Pancreas (tissue), 10 donors: ENCODE measurements around the gene OSBPL5. TPM values are rescaled to one million over a fixed set of nuclear protein-coding genes. Genes with fewer than 3 reads are reported as not detected.

ENCODE experiments used
- ATAC-seq, 4 donors: fragments of 200-7000 bp; cut with Tn5 transposase; one replicate each; pipeline versions ENCODE4 v1.8.0 to v1.9.1; 2020; ENCODE audit warnings: mild to moderate bottlenecking in 4 of 4, moderate library complexity in 4 of 4
- DNase-seq, 6 donors: peaks; one replicate each; pipeline ENCODE4 v3.0.0-alpha.2; 2020
- FAIRE-seq: peaks from 2 replicates; lab custom pipeline; 2012; peaks lifted over from hg19 to GRCh38; lab: Jason Lieb, UNC
- H3K27ac ChIP-seq, 4 donors: fragments of 200-600 bp; sonication (generic); 1 replicate in 3 of 4; 2 replicates in 1 of 4; pipeline versions ENCODE4 v1.5.0 to v1.8.0; 2020
- H3K27me3 ChIP-seq, 4 donors: fragments of 200-600 bp; one replicate each; pipeline ENCODE4 v1.8.0; 2021
- H3K36me3 ChIP-seq, 3 donors: fragments of 200-600 bp; sonication (generic) in 1 of 3; one replicate each; pipeline versions ENCODE4 v1.5.0 to v1.8.0; 2020 to 2021
- H3K4me1 ChIP-seq, 3 donors: fragments of 200-600 bp; one replicate each; pipeline ENCODE4 v1.8.0; 2021
- H3K4me3 ChIP-seq, 4 donors: fragments of 200-600 bp; sonication (generic) in 2 of 4; one replicate each; pipeline versions ENCODE4 v1.5.0 to v1.8.0; 2020 to 2021
- H3K9me3 ChIP-seq, 4 donors: fragments of 200-600 bp; one replicate each; pipeline ENCODE4 v1.8.0; 2021
- CTCF ChIP-seq, 4 donors: fragments of 200-600 bp; sonication (generic) in 3 of 4; IDR thresholded peaks; one replicate each; pipeline versions ENCODE4 v1.5.0 to v1.8.0; 2021; ENCODE audit warnings: antibody characterized with exemption in 4 of 4
- WGBS, 2 donors: extraction: QIAGEN DNeasy Blood & Tissue Kit; methylation state at CpG; one replicate each; pipeline ENCODE4 v1.1.7; 2013; 5-methylcytosine and 5-hydroxymethylcytosine counted together
- intact Hi-C, 3 donors: fragments of 100-400 bp; cut with DNase I; formaldehyde crosslinking; loops; one replicate each; pipeline versions ENCODE4 v1.11.1 to v1.14.2; 2022
- polyA plus RNA-seq, 2 donors: library from polyadenylated mRNA; stranded (reverse); fragments of 200-250 nt; gene quantifications; one replicate each; pipeline ENCODE4 v1.2.3, GENCODE V29; 2013
- total RNA-seq, 6 donors: library from RNA; stranded (reverse); fragmentation: NEBNext Ultra II Directional in 4 of 6; extraction: Animal tissue kit (Norgen Biotek cat#: 25700) in 4 of 6; gene quantifications; one replicate each; pipeline versions ENCODE4 v1.2.1 to v1.2.4, GENCODE V29; 2021 to 2023
- donor health status: healthy with polysubstance abuse.
- donor health status: DM: no; HTN: no; CAD: no; lungs with moderate emphysema.
- donor health status: DM: no; HTN: no; CAD: no.
- donor health status: control.
- donor health status: control.
- donor health status: Bipolar disorder and iron deficiency.
- donor health status: DM: yes; HTN: yes; CAD: no.
- donor health status: DM: no; HTN: no; CAD: no.
- donor health status: DM: no; HTN: no; CAD: no.
- donor health status: DM: yes; HTN: yes; CAD: no.

The OSBPL5 gene
- total and polyA plus RNA-seq, 8 donors, result 9.8 to 16.7 (median 11.8) TPM

DNA sequence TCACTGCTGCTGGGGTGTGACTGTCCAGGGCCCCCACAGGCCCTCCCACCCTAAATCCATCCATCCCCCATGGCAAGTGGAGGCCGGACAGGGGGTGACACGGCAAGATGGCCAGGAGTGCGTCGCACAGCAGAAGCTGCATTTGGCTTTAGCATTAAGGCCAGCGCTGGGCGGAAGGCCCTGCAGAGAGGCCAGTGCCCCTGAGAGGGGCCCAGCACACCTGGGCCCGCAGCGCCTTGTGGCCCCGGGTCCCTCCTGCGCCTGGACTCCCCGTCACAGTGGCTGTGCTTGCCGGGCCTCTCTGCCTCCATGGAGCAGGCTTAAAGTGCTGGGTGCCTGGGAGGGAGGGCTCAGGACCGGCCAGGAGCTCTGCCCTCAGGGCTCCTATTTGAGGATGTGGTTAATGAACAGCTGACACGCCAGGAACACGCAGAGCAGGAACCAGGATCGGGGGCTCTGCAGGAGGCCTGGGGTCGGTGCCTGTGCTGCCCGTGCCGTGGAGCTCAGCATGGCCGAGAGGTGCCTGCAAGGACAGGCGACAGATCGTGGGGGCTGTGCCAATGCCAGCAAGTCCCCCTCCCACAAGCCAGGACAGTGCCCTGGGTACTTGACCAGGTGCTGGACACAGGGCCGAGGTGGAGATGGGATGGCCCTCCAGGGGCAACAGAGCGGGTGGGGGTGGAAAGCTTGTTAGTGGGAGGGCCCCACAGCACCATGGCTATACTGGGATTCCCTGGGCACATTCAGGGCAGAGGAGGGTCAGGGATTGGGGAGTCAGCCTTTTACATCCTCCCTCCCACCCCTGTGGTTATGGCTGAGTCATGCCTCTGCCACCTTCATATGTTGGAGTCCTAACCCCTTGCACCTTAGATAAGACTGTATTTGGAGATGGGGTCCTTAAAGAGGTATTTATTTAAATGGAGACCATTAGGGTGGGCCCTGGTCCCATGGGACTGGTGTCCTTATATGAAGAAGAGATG is 77.0 kb downstream of the OSBPL5 start:
- FAIRE-seq (no peak), ATAC-seq (no peak), DNase-seq (no peak)
- 81 to 82% methylated on average over 22 to 24 of the region's 24 CpGs for WGBS, 2 donors
- Histone ChIP-seq H3K4me1 (no peaks in the 10 kb centered on the region), H3K9me3 (no peaks in the 10 kb centered on the region), H3K4me3 (no peak overlapping the region), H3K27me3 (no peaks in the 10 kb centered on the region), H3K36me3 (no peaks in the 10 kb centered on the region), H3K27ac (no peak overlapping the region)
- intact Hi-C loops, result loop anchor here in 1 of 3 donors (5.0 to 10.0 kb wide), 2 partner anchors 41 to 57 kb away; no protein-coding TSS in a partner anchor
- TF ChIP-seq CTCF (IDR thresholded peaks at IDR 0.05), result no peak

DNA sequence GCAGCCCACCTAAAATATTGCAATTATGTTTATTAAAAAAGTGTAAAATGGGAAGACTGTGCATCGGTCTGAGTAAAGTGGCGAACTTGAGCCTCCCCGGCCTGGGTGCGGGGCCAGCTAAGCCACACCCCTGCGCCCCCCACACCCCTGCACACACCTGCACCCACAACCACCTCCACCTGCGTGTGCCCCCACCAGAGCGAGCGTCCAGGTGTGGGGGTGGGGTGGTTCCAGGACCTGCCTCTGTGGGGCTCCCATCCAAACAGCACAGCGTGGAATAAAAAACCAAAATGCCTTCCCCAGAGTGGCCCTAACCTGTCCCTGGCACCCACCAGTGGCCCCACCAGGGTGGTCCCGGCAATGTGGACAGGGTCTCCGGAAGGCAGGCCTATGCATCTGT is 77.7 kb downstream of the OSBPL5 start:
- DNase-seq, result no peak

DNA sequence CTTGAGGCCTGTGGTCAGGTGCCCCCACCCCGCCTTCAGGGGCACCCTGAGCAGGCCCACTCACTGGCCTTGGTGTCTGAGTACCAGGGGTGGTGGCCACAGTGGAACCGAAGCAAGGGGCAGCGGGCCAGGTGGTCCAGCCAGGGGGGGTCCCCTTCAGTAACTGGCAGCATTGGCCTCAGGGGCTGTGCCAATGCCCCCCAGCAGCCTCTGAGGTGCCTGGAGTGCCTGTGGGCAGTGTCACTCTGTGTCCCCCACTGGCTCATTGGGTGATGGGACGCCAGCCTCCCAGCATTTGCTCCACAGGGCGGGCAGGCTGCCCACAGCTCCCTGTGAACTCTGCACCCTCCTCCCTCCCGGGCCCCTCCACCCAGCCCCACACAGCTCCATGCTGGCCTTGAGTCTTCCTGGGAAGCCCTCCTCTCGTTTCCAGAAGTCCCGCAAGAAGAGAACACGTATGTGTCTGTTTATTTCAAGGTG is 78.4 kb downstream of the OSBPL5 start:
- no peaks in the 10 kb centered on the region for H3K27me3 ChIP-seq
- no peaks in the 10 kb centered on the region for H3K36me3 ChIP-seq
- ATAC-seq (no peak), DNase-seq (no peak), FAIRE-seq (no peak)
- H3K4me3 ChIP-seq, result no peak overlapping the region
- TF ChIP-seq CTCF (IDR thresholded peaks at IDR 0.05), result no peak
- no peaks in the 10 kb centered on the region for H3K4me1 ChIP-seq
- intact Hi-C loops, result loop anchor here in 1 of 3 donors (5.0 to 10.0 kb wide), 2 partner anchors 39 to 58 kb away; no protein-coding TSS in a partner anchor
- H3K27ac ChIP-seq, result no peak overlapping the region
- no peaks in the 10 kb centered on the region for H3K9me3 ChIP-seq
- 60 to 68% methylated on average over 9 of the region's 9 CpGs for WGBS, 2 donors

More for the DNA sequence above, 77.7 kb downstream of the OSBPL5 start:
- Histone ChIP-seq H3K9me3 (no peaks in the 10 kb centered on the region), H3K27ac (no peak overlapping the region), H3K4me3 (no peak overlapping the region), H3K27me3 (no peaks in the 10 kb centered on the region), H3K4me1 (no peaks in the 10 kb centered on the region), H3K36me3 (no peaks in the 10 kb centered on the region)
- 92 to 93% methylated on average over 10 to 11 of the region's 11 CpGs for WGBS, 2 donors
- ATAC-seq (no peak), FAIRE-seq (no peak)
- intact Hi-C loops, result loop anchor here in 1 of 3 donors (5.0 to 10.0 kb wide), 2 partner anchors 40 to 57 kb away; no protein-coding TSS in a partner anchor
- no peak for TF ChIP-seq CTCF (IDR thresholded peaks at IDR 0.05)

DNA sequence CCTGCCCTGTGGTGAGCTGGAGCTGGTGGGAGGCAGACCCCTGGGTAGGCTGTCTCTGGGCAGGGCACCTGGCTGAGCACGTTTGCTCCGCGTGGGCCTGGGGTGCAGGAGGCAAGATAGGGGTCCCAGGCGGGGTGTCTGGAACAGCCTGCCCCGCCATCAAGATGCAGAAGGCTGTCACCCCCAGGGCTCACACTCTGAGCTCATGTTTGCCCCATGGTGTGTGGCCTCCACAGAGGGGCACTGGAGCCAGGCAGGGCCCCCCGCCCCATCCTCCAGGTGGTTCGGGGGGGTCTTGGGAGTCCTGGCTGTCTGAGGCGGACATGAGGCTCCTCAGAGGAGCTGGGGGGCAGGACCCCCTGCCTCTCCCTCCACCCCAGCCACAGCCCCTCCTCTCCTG is 79.0 kb downstream of the OSBPL5 start:
- no peak for TF ChIP-seq CTCF (IDR thresholded peaks at IDR 0.05)
- no peak overlapping the region for H3K27ac ChIP-seq
- no peaks in the 10 kb centered on the region for H3K9me3 ChIP-seq
- WGBS, 2 donors, result 68 to 74% methylated on average over 4 to 8 of the region's 8 CpGs
- H3K36me3 ChIP-seq, result no peaks in the 10 kb centered on the region
- DNase-seq (no peak), FAIRE-seq (no peak), ATAC-seq (peak in 1 of 4 donors; percentile 6)
- H3K27me3 ChIP-seq, result no peaks in the 10 kb centered on the region
- H3K4me1 ChIP-seq, result no peaks in the 10 kb centered on the region
- no peak overlapping the region for H3K4me3 ChIP-seq
- intact Hi-C loops, result loop anchor here in 1 of 3 donors (5.0 to 10.0 kb wide), 2 partner anchors 39 to 59 kb away; no protein-coding TSS in a partner anchor
